ENCODE data around the gene CALU.

DNA sequence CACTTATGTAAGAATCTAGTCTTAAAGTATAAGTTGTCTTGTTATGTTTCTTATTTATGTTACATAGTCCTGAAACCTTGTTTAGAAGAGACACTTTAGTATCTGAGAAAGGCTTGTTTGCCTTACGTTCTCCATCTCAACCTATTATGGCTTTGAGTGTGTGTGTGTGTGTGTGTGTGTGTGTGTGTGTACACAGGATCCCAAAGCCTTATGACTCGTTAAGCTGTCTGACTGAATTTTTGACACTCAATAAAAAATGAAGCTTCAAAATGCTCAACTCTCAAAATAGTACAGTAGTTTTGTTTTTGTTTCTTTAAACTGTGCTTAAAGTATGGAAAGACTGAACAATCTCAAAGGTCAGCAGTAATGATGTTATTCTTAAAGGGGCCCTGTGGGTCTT is 18.0 kb downstream of the CALU start:
- TF ChIP-seq ZNF274 (IDR thresholded peaks at IDR 0.05; ENCODE audit: insufficient read depth, insufficient read length) (no peak), SPI1 (IDR thresholded peaks at IDR 0.05; ENCODE audit: borderline replicate concordance, insufficient read depth, low read depth, low read length) (no peak), CTCF (IDR thresholded peaks at IDR 0.05 in 2 of 3, conservative IDR thresholded peaks at IDR 0.05 in 1 of 3; ENCODE audit: control insufficient read depth in 2 of 3, extremely low read depth in 1 of 3, insufficient read depth in 1 of 3, low read depth in 3 of 3, low read length in 3 of 3) (no peak), TAF1 (IDR thresholded peaks at IDR 0.05; ENCODE audit: borderline replicate concordance, low read depth, low read length) (no peak), SP1 (IDR thresholded peaks at IDR 0.05; ENCODE audit: low read depth, low read length) (no peak), POLR2A (IDR thresholded peaks at IDR 0.05; ENCODE audit: low read depth, low read length) (no peak), MXI1 (IDR thresholded peaks at IDR 0.05; ENCODE audit: low read depth, low read length) (no peak), EZH2 (IDR thresholded peaks at IDR 0.05; ENCODE audit: borderline replicate concordance, control insufficient read depth, low read depth, low read length) (no peak), SMAD1 (IDR thresholded peaks at IDR 0.05; ENCODE audit: low read depth, partially characterized antibody) (no peak)
